Uterus (tissue), 4 donors: ENCODE results near the gene AKAP7. TPM values are rescaled to one million over a fixed set of nuclear protein-coding genes. Genes with fewer than 3 reads are reported as not detected.

ENCODE experiments used
- DNase-seq, 2 donors: peaks; one replicate each; pipeline ENCODE4 v3.0.0-alpha.2; 2019 to 2020
- H3K27ac ChIP-seq, 2 donors: fragments of 200-600 bp; sonication (generic); 1 replicate in 1 of 2; 2 replicates in 1 of 2; pipeline ENCODE4 v1.5.1; 2016 to 2018
- H3K27me3 ChIP-seq, 2 donors: fragments of 200-600 bp; sonication (generic); one replicate each; pipeline ENCODE4 v1.5.1; 2018 to 2019; ENCODE audit warnings: control low read depth in 1 of 2
- H3K36me3 ChIP-seq, 2 donors: fragments of 200-600 bp; sonication (generic); one replicate each; pipeline ENCODE4 v1.5.1; 2019; ENCODE audit warnings: control low read depth in 1 of 2
- H3K4me1 ChIP-seq, 2 donors: fragments of 200-600 bp; sonication (generic); one replicate each; pipeline ENCODE4 v1.5.1; 2018 to 2019; ENCODE audit warnings: control low read depth in 1 of 2
- H3K4me3 ChIP-seq, 2 donors: fragments of 200-600 bp; sonication (generic); 1 replicate in 1 of 2; 2 replicates in 1 of 2; pipeline ENCODE4 v1.5.1; 2018 to 2019; ENCODE audit warnings: mild to moderate bottlenecking in 1 of 2
- H3K9me3 ChIP-seq, 2 donors: fragments of 200-600 bp; sonication (generic); one replicate each; pipeline ENCODE4 v1.5.1; 2019; ENCODE audit warnings: control low read depth in 1 of 2
- CTCF ChIP-seq, 4 experiments: fragments of 200-600 bp in 2 of 4; fragments of 450-650 bp in 2 of 4; sonication (generic) in 2 of 4; IDR thresholded peaks; one replicate each; pipeline ENCODE4 v1.5.1; 2016 to 2019; ENCODE audit warnings: antibody characterized with exemption in 4 of 4, mild to moderate bottlenecking in 2 of 4, moderate library complexity in 1 of 4
- POLR2A ChIP-seq, 2 donors: fragments of 450-650 bp; IDR thresholded peaks; one replicate each; pipeline ENCODE4 v1.6.1; 2016; ENCODE audit warnings: antibody characterized with exemption in 2 of 2, mild to moderate bottlenecking in 1 of 2, moderate library complexity in 1 of 2
- intact Hi-C: fragments of 100-400 bp; cut with DNase I; formaldehyde crosslinking; loops from one replicate; pipeline ENCODE4 v1.15.1; 2023; ENCODE audit warnings: low total_unique reads
- total RNA-seq, 4 donors: library from RNA; depleted of rRNA in 3 of 4; stranded (reverse); fragments of >200 nt in 3 of 4; gene quantifications; one replicate each; pipeline versions ENCODE4 v1.1.0 to v1.2.4, GENCODE V29; 2014 to 2023
- donor health status: DM: yes; HTN: yes; CAD: no.

AKAP7 gene
- total RNA-seq, 4 donors from 2014 or later, result 7.4 to 25.3 (median 21.3) TPM

- DNase-seq, result no peak
- intact Hi-C loops, result no loop called here
- no peak for TF ChIP-seq POLR2A (IDR thresholded peaks at IDR 0.05)
- TF ChIP-seq CTCF (IDR thresholded peaks at IDR 0.05), result no peak
- H3K4me1 ChIP-seq, result no peaks in the 10 kb centered on the region
- no peaks in the 10 kb centered on the region for H3K27me3 ChIP-seq
- no peak overlapping the region for H3K4me3 ChIP-seq
- H3K36me3 ChIP-seq, result no peaks in the 10 kb centered on the region
- H3K9me3 ChIP-seq, result no peaks in the 10 kb centered on the region
- H3K27ac ChIP-seq, result no peak overlapping the region
Observed at GRCh38 chr6:131103296-131103695, 32.0 kb upstream of the AKAP7 start.

GRCh38 chr6:131103901-131104300 lies 31.4 kb upstream of the AKAP7 start:
- no peak for TF ChIP-seq CTCF (IDR thresholded peaks at IDR 0.05)
- no peak for TF ChIP-seq POLR2A (IDR thresholded peaks at IDR 0.05)
- DNase-seq, result no peak
- Histone ChIP-seq H3K27me3 (no peaks in the 10 kb centered on the region), H3K4me3 (no peak overlapping the region), H3K4me1 (no peaks in the 10 kb centered on the region), H3K27ac (no peak overlapping the region), H3K9me3 (no peaks in the 10 kb centered on the region), H3K36me3 (no peaks in the 10 kb centered on the region)
- intact Hi-C loops, result no loop called here

- Histone ChIP-seq H3K4me3 (no peak overlapping the region), H3K9me3 (no peaks in the 10 kb centered on the region), H3K27ac (no peak overlapping the region), H3K27me3 (no peaks in the 10 kb centered on the region), H3K4me1 (no peaks in the 10 kb centered on the region), H3K36me3 (no peaks in the 10 kb centered on the region)
- intact Hi-C loops, result no loop called here
- TF ChIP-seq CTCF (IDR thresholded peaks at IDR 0.05) (no peak), POLR2A (IDR thresholded peaks at IDR 0.05) (no peak)
- no peak for DNase-seq
Observed at GRCh38 chr6:131107151-131107550, 28.1 kb upstream of the AKAP7 start.

- Histone ChIP-seq H3K9me3 (no peaks in the 10 kb centered on the region), H3K27ac (no peak overlapping the region), H3K27me3 (no peaks in the 10 kb centered on the region), H3K36me3 (no peaks in the 10 kb centered on the region), H3K4me3 (no peak overlapping the region), H3K4me1 (no peaks in the 10 kb centered on the region)
- intact Hi-C loops, result no loop called here
- TF ChIP-seq POLR2A (IDR thresholded peaks at IDR 0.05), result no peak
- TF ChIP-seq CTCF (IDR thresholded peaks at IDR 0.05), result no peak
- no peak for DNase-seq
Observed at GRCh38 chr6:131112249-131112648, 23.0 kb upstream of the AKAP7 start.

- no peak for DNase-seq
- intact Hi-C loops, result loop anchor here (5.0 kb wide), 1 partner anchor 228 kb away; no protein-coding TSS in a partner anchor
- H3K27ac ChIP-seq, result no peak overlapping the region
- TF ChIP-seq POLR2A (IDR thresholded peaks at IDR 0.05) (no peak), CTCF (IDR thresholded peaks at IDR 0.05) (no peak)
- H3K36me3 ChIP-seq, result no peaks in the 10 kb centered on the region
- no peaks in the 10 kb centered on the region for H3K9me3 ChIP-seq
- H3K27me3 ChIP-seq, result no peaks in the 10 kb centered on the region
- H3K4me3 ChIP-seq, result no peak overlapping the region
- no peaks in the 10 kb centered on the region for H3K4me1 ChIP-seq
Observed at GRCh38 chr6:131115651-131116050, 19.6 kb upstream of the AKAP7 start.
